ENCODE measurements around the gene PIPOX. TPM values are rescaled to one million over a fixed set of nuclear protein-coding genes. Genes with fewer than 3 reads are reported as not detected.

The PIPOX gene
- total and polyA plus RNA-seq, 2 donors from 2014 or later: 2.8 to 78.0 TPM

DNA sequence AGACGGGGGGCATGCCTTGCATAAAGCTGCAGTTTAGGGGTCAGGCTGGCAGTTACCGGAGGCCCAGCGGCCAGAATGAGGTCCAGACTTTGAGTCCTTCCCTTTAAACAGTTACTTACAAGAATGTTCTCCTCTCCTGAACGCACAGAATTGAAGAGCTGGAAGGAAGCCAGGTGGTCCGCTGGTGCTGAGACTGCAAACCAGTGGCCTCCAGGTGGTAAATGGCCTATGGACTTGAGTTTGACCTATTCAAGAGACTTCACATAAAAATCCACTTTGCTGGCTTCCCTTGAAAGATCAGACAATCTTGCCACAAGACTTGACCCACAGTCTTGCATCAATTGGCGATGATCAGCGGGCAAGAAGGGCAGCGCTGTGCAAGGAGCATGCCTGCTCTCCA is 22.4 kb upstream of the PIPOX start:
- Histone ChIP-seq H3K4me1 (ENCODE audit: control insufficient read depth in 2 of 3, insufficient read depth in 2 of 3, low read depth in 1 of 3, low read length in 3 of 3) (no peaks in the 10 kb centered on the region), H3K4me3 (ENCODE audit: low read length in 3 of 3) (no peak overlapping the region), H3K9ac (ENCODE audit: low read length in 3 of 3) (no peak overlapping the region), H3K27me3 (ENCODE audit: control insufficient read depth, insufficient read depth, low read length) (no peaks in the 10 kb centered on the region), H3K36me3 (ENCODE audit: control insufficient read depth in 2 of 3, insufficient read depth in 3 of 3, low read length in 3 of 3) (no peaks in the 10 kb centered on the region), H3K27ac (ENCODE audit: low read depth in 2 of 2, low read length in 2 of 2) (peak overlapping the region in 1 of 2 donors; percentile 18), H3K9me3 (ENCODE audit: control insufficient read depth in 2 of 3, insufficient read depth in 1 of 3, low read length in 3 of 3) (no peaks in the 10 kb centered on the region)
- TF ChIP-seq, protein P1, sequence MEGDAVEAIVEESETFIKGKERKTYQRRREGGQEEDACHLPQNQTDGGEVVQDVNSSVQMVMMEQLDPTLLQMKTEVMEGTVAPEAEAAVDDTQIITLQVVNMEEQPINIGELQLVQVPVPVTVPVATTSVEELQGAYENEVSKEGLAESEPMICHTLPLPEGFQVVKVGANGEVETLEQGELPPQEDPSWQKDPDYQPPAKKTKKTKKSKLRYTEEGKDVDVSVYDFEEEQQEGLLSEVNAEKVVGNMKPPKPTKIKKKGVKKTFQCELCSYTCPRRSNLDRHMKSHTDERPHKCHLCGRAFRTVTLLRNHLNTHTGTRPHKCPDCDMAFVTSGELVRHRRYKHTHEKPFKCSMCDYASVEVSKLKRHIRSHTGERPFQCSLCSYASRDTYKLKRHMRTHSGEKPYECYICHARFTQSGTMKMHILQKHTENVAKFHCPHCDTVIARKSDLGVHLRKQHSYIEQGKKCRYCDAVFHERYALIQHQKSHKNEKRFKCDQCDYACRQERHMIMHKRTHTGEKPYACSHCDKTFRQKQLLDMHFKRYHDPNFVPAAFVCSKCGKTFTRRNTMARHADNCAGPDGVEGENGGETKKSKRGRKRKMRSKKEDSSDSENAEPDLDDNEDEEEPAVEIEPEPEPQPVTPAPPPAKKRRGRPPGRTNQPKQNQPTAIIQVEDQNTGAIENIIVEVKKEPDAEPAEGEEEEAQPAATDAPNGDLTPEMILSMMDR (IDR thresholded peaks at IDR 0.05; ENCODE audit: borderline replicate concordance, extremely low read depth, insufficient read depth): no peak
- no peak for FAIRE-seq
- DNase-seq: peak in 3 of 5 donors; percentile 28 to 49 (median 30)
- intact Hi-C loops (cut with DNase I): no loop called here

DNA sequence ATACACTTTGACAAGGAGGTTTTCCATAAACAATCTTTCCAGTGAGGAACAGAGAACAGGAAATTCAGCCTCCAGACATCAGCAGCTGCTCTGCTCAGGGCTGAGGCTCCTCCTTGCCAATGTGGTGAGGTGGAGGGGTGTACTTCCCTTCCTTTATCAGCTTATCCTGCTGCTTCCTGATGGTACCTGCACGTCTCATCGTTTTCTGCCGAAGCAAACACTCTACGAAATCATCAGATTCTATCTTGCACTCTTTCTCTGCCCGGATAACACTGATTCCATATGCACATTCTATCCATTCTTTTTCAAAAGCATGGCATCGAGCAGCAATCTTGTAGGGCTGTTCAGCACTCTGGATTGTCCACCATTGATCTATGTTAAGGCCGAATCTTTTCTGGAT is 21.7 kb upstream of the PIPOX start:
- no peak overlapping the region for H3K4me3 ChIP-seq (ENCODE audit: low read length in 3 of 3)
- intact Hi-C loops (cut with DNase I): no loop called here
- H3K9me3 ChIP-seq (ENCODE audit: control insufficient read depth in 2 of 3, insufficient read depth in 1 of 3, low read length in 3 of 3): no peaks in the 10 kb centered on the region
- TF ChIP-seq, protein P1 (IDR thresholded peaks at IDR 0.05; ENCODE audit: borderline replicate concordance, extremely low read depth, insufficient read depth): no peak
- no peak for FAIRE-seq
- H3K36me3 ChIP-seq (ENCODE audit: control insufficient read depth in 2 of 3, insufficient read depth in 3 of 3, low read length in 3 of 3): no peaks in the 10 kb centered on the region
- H3K27me3 ChIP-seq (ENCODE audit: control insufficient read depth, insufficient read depth, low read length): no peaks in the 10 kb centered on the region
- no peak overlapping the region for H3K27ac ChIP-seq (ENCODE audit: low read depth in 2 of 2, low read length in 2 of 2)
- DNase-seq: no peak
- no peak overlapping the region for H3K9ac ChIP-seq (ENCODE audit: low read length in 3 of 3)
- no peaks in the 10 kb centered on the region for H3K4me1 ChIP-seq (ENCODE audit: control insufficient read depth in 2 of 3, insufficient read depth in 2 of 3, low read depth in 1 of 3, low read length in 3 of 3)

DNA sequence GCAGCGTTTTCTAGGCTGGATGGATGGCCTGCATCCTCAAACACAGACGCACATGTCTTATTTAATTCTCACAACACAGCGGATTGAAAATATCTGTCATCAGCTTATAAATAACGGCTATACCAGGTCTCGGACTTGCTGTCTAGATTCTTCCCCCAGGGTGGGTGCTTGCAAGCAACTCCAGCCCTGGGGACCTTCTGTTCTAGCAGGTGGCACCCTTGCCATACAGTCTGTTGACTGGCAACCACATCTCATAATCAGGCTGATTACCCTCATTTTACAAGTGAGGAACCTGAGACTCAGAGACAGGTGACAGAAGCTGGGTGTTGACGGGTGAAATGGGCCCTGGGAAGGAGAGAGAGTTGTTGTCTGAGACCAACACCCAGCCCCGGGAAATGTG is 20.9 kb upstream of the PIPOX start:
- TF ChIP-seq, protein P1 (IDR thresholded peaks at IDR 0.05; ENCODE audit: borderline replicate concordance, extremely low read depth, insufficient read depth): no peak
- H3K27me3 ChIP-seq (ENCODE audit: control insufficient read depth, insufficient read depth, low read length): no peaks in the 10 kb centered on the region
- H3K4me1 ChIP-seq (ENCODE audit: control insufficient read depth in 2 of 3, insufficient read depth in 2 of 3, low read depth in 1 of 3, low read length in 3 of 3): no peaks in the 10 kb centered on the region
- H3K9ac ChIP-seq (ENCODE audit: low read length in 3 of 3): no peak overlapping the region
- no peak overlapping the region for H3K4me3 ChIP-seq (ENCODE audit: low read length in 3 of 3)
- no peak for FAIRE-seq
- H3K27ac ChIP-seq (ENCODE audit: low read depth in 2 of 2, low read length in 2 of 2): no peak overlapping the region
- DNase-seq: no peak
- no peaks in the 10 kb centered on the region for H3K36me3 ChIP-seq (ENCODE audit: control insufficient read depth in 2 of 3, insufficient read depth in 3 of 3, low read length in 3 of 3)
- intact Hi-C loops (cut with DNase I): no loop called here
- H3K9me3 ChIP-seq (ENCODE audit: control insufficient read depth in 2 of 3, insufficient read depth in 1 of 3, low read length in 3 of 3): no peaks in the 10 kb centered on the region

DNA sequence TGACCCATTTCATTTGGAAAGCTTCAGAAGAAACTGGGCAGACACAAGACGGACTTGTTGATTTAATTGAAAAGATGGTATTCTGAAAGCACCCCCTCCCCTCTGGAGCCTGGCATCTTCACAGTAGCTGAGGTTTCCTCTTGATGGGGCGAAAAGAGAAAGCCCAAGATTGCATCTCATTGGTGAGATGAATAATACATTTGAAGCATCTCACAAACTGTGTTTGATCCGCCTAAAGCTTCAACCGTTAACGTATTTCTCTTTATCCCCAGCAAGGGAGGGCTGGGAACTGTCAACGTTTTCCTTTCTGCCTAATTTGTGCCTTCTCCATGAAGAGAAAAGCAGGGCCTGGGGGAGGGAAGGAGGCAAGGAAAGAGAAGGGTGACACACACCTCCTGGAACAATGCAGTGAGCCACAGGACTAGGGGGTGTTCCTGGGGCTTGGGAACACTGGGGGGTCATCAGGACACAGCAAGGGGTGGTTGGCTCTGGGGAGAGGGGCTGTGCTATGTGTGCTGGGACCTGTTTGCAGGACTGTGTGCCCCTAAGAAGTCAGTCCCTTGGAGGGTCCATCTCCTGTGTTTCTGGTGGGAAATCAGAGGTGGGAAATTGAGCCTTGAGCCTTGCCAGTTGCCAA is 18.5 kb upstream of the PIPOX start:
- Histone ChIP-seq H3K4me1 (ENCODE audit: control insufficient read depth in 2 of 3, insufficient read depth in 2 of 3, low read depth in 1 of 3, low read length in 3 of 3) (no peaks in the 10 kb centered on the region), H3K9me3 (ENCODE audit: control insufficient read depth in 2 of 3, insufficient read depth in 1 of 3, low read length in 3 of 3) (no peaks in the 10 kb centered on the region), H3K27me3 (ENCODE audit: control insufficient read depth, insufficient read depth, low read length) (no peaks in the 10 kb centered on the region), H3K27ac (ENCODE audit: low read depth in 2 of 2, low read length in 2 of 2) (no peak overlapping the region), H3K36me3 (ENCODE audit: control insufficient read depth in 2 of 3, insufficient read depth in 3 of 3, low read length in 3 of 3) (no peaks in the 10 kb centered on the region), H3K9ac (ENCODE audit: low read length in 3 of 3) (no peak overlapping the region), H3K4me3 (ENCODE audit: low read length in 3 of 3) (no peak overlapping the region)
- TF ChIP-seq, protein P1 (IDR thresholded peaks at IDR 0.05; ENCODE audit: borderline replicate concordance, extremely low read depth, insufficient read depth): no peak
- intact Hi-C loops (cut with DNase I): no loop called here
- DNase-seq: no peak
- no peak for FAIRE-seq

All from kidney (tissue), 14 donors.